ENCODE results near the gene SPINK6. TPM values are rescaled to one million over a fixed set of nuclear protein-coding genes. Genes with fewer than 3 reads are reported as not detected.

Gene SPINK6
- total and polyA plus RNA-seq, 8 donors: not detected

DNA sequence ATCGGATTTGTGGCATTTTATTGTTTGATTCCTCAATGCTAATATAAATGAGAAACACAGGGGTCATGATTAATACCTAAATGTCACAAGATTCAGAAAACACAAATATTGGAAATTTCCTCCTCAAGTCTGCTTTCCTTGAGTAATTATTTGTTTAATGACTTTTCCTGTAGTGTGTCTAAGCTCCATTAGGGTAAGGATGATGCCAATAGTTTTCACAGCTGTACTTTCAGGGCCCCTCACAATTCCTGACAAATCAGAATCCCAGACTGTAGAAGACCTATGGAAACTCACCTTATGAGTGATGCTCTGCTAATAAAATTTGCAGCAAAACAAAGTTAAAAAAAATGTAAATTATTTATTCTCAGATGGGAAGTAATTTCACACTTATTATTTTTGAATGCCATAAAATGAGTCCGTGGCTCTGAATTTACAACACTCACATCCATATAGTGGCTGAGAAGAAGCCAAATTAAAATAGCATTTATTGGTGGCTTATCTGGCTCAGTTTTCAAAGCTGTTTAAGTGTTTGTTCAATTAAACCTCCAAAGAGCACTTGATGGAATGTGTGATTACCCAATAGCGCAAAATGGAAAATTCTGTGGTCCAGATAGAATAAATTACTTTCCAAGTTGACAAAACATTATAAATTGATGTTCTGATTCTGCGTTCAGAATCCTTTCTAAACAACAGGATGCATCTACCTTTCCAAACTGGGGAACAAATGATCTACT lies 36.1 kb upstream of the SPINK6 start:
- no peaks in the 10 kb centered on the region for H3K4me1 ChIP-seq
- no peak overlapping the region for H3K27ac ChIP-seq
- H3K27me3 ChIP-seq: no peaks in the 10 kb centered on the region
- no peaks in the 10 kb centered on the region for H3K36me3 ChIP-seq
- DNase-seq: no peak
- no peaks in the 10 kb centered on the region for H3K9me3 ChIP-seq
- intact Hi-C loops (cut with DNase I; ENCODE audit: low total_unique reads): no loop called here
- 77 to 79% (median 78%) methylated on average over 4 of the region's 4 CpGs for WGBS, 5 donors
- TF ChIP-seq, protein P1, sequence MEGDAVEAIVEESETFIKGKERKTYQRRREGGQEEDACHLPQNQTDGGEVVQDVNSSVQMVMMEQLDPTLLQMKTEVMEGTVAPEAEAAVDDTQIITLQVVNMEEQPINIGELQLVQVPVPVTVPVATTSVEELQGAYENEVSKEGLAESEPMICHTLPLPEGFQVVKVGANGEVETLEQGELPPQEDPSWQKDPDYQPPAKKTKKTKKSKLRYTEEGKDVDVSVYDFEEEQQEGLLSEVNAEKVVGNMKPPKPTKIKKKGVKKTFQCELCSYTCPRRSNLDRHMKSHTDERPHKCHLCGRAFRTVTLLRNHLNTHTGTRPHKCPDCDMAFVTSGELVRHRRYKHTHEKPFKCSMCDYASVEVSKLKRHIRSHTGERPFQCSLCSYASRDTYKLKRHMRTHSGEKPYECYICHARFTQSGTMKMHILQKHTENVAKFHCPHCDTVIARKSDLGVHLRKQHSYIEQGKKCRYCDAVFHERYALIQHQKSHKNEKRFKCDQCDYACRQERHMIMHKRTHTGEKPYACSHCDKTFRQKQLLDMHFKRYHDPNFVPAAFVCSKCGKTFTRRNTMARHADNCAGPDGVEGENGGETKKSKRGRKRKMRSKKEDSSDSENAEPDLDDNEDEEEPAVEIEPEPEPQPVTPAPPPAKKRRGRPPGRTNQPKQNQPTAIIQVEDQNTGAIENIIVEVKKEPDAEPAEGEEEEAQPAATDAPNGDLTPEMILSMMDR (IDR thresholded peaks at IDR 0.05): no peak
- TF ChIP-seq POLR2AphosphoS5 (IDR thresholded peaks at IDR 0.05): no peak
- TF ChIP-seq POLR2A (IDR thresholded peaks at IDR 0.05): no peak
- TF ChIP-seq EP300 (IDR thresholded peaks at IDR 0.05): no peak
- no peak overlapping the region for H3K4me3 ChIP-seq

DNA sequence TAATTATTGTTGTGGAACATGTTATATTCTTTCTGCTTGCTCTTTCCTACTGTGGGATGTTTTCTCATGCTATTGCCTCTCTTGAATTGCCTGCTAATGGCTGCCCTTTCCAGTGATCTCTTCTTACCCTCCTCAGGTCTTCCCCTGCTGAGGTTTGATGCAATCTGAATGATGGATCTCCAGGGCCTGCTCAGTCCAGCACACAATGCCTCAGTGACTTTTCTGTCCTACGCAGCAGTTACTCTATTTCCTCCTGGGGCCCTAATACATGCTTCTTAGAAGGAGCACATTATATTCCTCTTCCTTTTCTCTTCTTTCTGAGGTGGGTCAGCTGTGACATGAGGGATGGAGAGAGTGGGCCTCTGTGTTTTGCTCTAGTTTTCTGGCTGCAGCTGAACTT lies 34.6 kb upstream of the SPINK6 start, which contains the start of gene SPINK14:
TSS of gene SPINK14 (plus strand) at position 301 of the 400 bp plus-strand sequence. CDS start 1,187 bp downstream, outside the sequence.
- H3K36me3 ChIP-seq: no peaks in the 10 kb centered on the region
- no peaks in the 10 kb centered on the region for H3K9me3 ChIP-seq
- H3K4me3 ChIP-seq: no peak within 1 kb of the TSS
- TF ChIP-seq POLR2A (IDR thresholded peaks at IDR 0.05) (no peak), POLR2AphosphoS5 (IDR thresholded peaks at IDR 0.05) (no peak), EP300 (IDR thresholded peaks at IDR 0.05) (no peak)
- TF ChIP-seq, protein P1 (IDR thresholded peaks at IDR 0.05): no peak
- H3K27me3 ChIP-seq: no peaks in the 10 kb centered on the region
- H3K27ac ChIP-seq: no peak within 1 kb of the TSS
- DNase-seq: no peak
- intact Hi-C loops (cut with DNase I; ENCODE audit: low total_unique reads): no loop called here
- WGBS, 5 donors: 93 to 97% (median 96%) methylated on average over 1 of the region's 1 CpG
- no peaks in the 10 kb centered on the region for H3K4me1 ChIP-seq

DNA sequence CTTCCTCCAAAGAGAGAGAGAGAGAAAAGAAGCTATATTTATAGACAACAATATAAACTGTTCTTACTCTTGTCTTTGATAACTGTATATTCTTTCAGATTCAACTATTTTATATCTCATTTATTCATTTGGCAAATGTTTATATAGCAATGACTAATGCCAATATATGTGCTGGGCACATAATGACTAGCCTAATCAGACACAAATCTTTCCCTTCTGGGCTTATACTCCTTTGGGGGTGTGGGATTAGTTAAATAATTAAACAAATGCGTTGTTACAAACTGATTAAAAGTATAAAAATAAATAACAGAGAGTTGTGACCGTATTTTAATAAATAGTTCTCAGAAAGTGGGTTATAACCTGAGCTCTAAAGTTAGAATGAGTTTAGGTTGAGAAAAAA lies 30.5 kb upstream of the SPINK6 start:
- 25 to 38% (median 31%) methylated on average over 2 of the region's 2 CpGs for WGBS, 5 donors
- TF ChIP-seq POLR2A (IDR thresholded peaks at IDR 0.05) (no peak), EP300 (IDR thresholded peaks at IDR 0.05) (no peak), POLR2AphosphoS5 (IDR thresholded peaks at IDR 0.05) (no peak)
- TF ChIP-seq, protein P1 (IDR thresholded peaks at IDR 0.05): no peak
- no peaks in the 10 kb centered on the region for H3K27me3 ChIP-seq
- H3K4me3 ChIP-seq: no peak overlapping the region
- H3K4me1 ChIP-seq: no peaks in the 10 kb centered on the region
- no peak overlapping the region for H3K27ac ChIP-seq
- H3K9me3 ChIP-seq: no peaks in the 10 kb centered on the region
- no peak for DNase-seq
- intact Hi-C loops (cut with DNase I; ENCODE audit: low total_unique reads): loop anchor here (10.0 kb wide), 1 partner anchor 202 kb away; no protein-coding TSS in a partner anchor
- no peaks in the 10 kb centered on the region for H3K36me3 ChIP-seq

DNA sequence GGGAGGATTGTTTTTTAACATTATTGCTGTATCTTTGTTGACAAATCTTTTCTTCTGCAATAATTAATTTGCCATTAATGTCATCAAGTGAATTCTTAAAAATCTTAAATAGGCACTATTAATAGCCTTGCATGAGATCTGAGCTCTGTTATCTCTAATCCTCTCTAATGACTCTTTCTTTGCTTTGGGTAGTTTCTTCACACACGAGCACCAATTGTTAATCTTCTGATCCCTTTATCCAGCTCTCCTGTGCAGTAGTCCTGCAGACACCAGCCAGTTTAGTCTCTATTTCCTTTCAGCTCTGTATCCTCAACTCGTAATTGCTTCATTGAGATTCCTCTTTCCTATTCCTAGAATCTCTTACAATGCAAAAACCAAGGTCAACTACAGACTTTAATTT lies 26.4 kb upstream of the SPINK6 start:
- H3K4me1 ChIP-seq: peaks cover 0 to 6% (median 0%) of the 10 kb centered on the region in 4 donors
- DNase-seq: no peak
- H3K36me3 ChIP-seq: no peaks in the 10 kb centered on the region
- H3K27ac ChIP-seq: no peak overlapping the region
- no peak overlapping the region for H3K4me3 ChIP-seq
- intact Hi-C loops (cut with DNase I; ENCODE audit: low total_unique reads): loop anchor here (10.0 kb wide), 1 partner anchor 198 kb away; no protein-coding TSS in a partner anchor
- H3K9me3 ChIP-seq: no peaks in the 10 kb centered on the region
- WGBS, 5 donors: 22 to 36% (median 23%) methylated on average over 2 of the region's 2 CpGs
- no peaks in the 10 kb centered on the region for H3K27me3 ChIP-seq
- TF ChIP-seq, protein P1 (IDR thresholded peaks at IDR 0.05): no peak
- no peak for TF ChIP-seq POLR2AphosphoS5 (IDR thresholded peaks at IDR 0.05)
- TF ChIP-seq EP300 (IDR thresholded peaks at IDR 0.05): no peak
- no peak for TF ChIP-seq POLR2A (IDR thresholded peaks at IDR 0.05)
